Vagina (tissue), 2 donors: ENCODE measurements around the gene CLCF1. TPM values are rescaled to one million over a fixed set of nuclear protein-coding genes. Genes with fewer than 3 reads are reported as not detected.

Experiments used
- DNase-seq, 2 donors: peaks; one replicate each; pipeline ENCODE4 v3.0.0-alpha.2; 2017; ENCODE audit errors: extremely low spot score in 2 of 2
- H3K27ac ChIP-seq: fragments of 200-600 bp; sonication (generic); one replicate; pipeline ENCODE4 v1.5.1; 2019
- H3K27me3 ChIP-seq: fragments of 200-600 bp; sonication (generic); one replicate; pipeline ENCODE4 v1.5.1; 2019
- H3K36me3 ChIP-seq, 2 donors: fragments of 200-600 bp; sonication (generic); one replicate each; pipeline ENCODE4 v1.5.1; 2017 to 2019
- H3K4me1 ChIP-seq: fragments of 200-600 bp; sonication (generic); one replicate; pipeline ENCODE4 v1.5.1; 2019
- H3K4me3 ChIP-seq, 2 donors: fragments of 200-600 bp; sonication (generic); 1 replicate in 1 of 2; 2 replicates in 1 of 2; pipeline ENCODE4 v1.5.1; 2016 to 2019
- H3K9me3 ChIP-seq: fragments of 200-600 bp; sonication (generic); one replicate; pipeline ENCODE4 v1.5.1; 2019
- POLR2A ChIP-seq, 2 donors: fragments of 450-650 bp; IDR thresholded peaks; one replicate each; pipeline ENCODE4 v1.6.1; 2017; ENCODE audit warnings: antibody characterized with exemption in 2 of 2, mild to moderate bottlenecking in 2 of 2, moderate library complexity in 2 of 2
- POLR2AphosphoS5 ChIP-seq, 2 donors: sonication (generic); formaldehyde crosslinking; IDR thresholded peaks; one replicate each; pipeline ENCODE4 v1.9.0; 2017; ENCODE audit warnings: antibody characterized with exemption in 2 of 2, mild to moderate bottlenecking in 2 of 2, low read depth in 1 of 2; ENCODE audit not compliant: insufficient read depth in 1 of 2
- intact Hi-C: fragments of 100-400 bp; cut with DNase I; formaldehyde crosslinking; loops from one replicate; pipeline ENCODE4 v1.15.1; 2023
- total RNA-seq: library from RNA; depleted of rRNA; stranded (reverse); fragments of >200 nt; gene quantifications from one replicate; pipeline ENCODE4 v1.2.3, GENCODE V29; 2016
- TF ChIP-seq, protein P1 (sequence below), 3 experiments: fragments of 450-650 bp in 2 of 3; fragments of 200-600 bp in 1 of 3; sonication (generic) in 1 of 3; IDR thresholded peaks; one replicate each; pipeline ENCODE4 v1.5.1; 2017 to 2019; ENCODE audit warnings: antibody characterized with exemption in 3 of 3, mild to moderate bottlenecking in 2 of 3, moderate library complexity in 2 of 3

The CLCF1 gene
- total RNA-seq, 1 donor from 2014 or later, result 20.6 TPM

DNA sequence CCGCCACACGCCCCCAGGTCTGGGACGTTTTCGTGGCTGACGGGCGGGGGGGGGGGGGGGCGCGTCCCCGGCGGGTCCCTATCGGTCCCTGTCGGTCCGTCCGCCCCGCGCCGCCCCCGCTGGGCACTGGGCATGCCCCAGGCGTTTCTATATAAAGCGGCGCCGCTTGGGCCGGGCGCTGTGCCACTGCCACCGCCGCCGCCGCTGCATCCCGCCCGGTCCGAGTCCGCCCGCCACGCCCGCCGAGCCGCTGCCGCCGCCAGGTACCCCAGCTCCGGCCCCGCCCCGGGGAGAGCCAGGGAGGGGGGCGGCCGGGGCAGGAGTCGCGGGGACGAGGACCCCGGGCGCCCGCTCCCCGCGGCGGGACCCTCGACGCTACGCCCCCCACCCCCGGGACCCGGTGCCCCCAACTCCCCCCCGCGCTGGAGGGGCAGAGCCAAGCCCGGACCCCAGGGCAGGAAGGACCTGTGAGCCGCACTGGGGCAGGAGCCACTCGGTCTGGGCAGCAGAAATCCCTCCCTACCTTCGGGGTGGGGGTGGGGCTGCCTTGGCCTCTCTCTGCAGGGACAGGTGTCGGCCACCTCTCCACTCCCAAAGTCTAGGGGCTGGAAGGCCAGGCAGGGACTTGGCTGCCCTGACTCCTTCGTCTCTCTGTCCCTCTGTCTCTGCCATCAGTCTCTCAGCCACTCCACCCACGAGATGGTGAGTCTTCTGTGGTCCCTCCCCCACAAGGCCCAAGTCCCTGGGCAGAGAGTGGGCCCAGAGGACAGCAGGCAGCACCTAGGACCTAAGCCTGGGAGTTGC is 42.3 kb upstream of the CLCF1 start, which contains the start of gene CARNS1:
TSS of gene CARNS1 (plus strand) at position 178 of the 804 bp plus-strand sequence. CDS start at position 700, 522 bp downstream.
- Histone ChIP-seq H3K4me3 (peak within 1 kb of the TSS; percentile 29 to 46), H3K4me1 (peaks cover 57% of the 10 kb centered on the region), H3K9me3 (no peaks in the 10 kb centered on the region), H3K36me3 (no peaks in the 10 kb centered on the region), H3K27ac (peak within 1 kb of the TSS; percentile 33), H3K27me3 (peaks cover 5% of the 10 kb centered on the region)
- intact Hi-C loops, result no loop called here
- TF ChIP-seq POLR2AphosphoS5 (IDR thresholded peaks at IDR 0.05; ENCODE audit: insufficient read depth in 1 of 2, low read depth in 1 of 2), result no peak
- no peak for TF ChIP-seq POLR2A (IDR thresholded peaks at IDR 0.05)
- TF ChIP-seq, protein P1, sequence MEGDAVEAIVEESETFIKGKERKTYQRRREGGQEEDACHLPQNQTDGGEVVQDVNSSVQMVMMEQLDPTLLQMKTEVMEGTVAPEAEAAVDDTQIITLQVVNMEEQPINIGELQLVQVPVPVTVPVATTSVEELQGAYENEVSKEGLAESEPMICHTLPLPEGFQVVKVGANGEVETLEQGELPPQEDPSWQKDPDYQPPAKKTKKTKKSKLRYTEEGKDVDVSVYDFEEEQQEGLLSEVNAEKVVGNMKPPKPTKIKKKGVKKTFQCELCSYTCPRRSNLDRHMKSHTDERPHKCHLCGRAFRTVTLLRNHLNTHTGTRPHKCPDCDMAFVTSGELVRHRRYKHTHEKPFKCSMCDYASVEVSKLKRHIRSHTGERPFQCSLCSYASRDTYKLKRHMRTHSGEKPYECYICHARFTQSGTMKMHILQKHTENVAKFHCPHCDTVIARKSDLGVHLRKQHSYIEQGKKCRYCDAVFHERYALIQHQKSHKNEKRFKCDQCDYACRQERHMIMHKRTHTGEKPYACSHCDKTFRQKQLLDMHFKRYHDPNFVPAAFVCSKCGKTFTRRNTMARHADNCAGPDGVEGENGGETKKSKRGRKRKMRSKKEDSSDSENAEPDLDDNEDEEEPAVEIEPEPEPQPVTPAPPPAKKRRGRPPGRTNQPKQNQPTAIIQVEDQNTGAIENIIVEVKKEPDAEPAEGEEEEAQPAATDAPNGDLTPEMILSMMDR (IDR thresholded peaks at IDR 0.05), result no peak
- DNase-seq, result no peak

DNA sequence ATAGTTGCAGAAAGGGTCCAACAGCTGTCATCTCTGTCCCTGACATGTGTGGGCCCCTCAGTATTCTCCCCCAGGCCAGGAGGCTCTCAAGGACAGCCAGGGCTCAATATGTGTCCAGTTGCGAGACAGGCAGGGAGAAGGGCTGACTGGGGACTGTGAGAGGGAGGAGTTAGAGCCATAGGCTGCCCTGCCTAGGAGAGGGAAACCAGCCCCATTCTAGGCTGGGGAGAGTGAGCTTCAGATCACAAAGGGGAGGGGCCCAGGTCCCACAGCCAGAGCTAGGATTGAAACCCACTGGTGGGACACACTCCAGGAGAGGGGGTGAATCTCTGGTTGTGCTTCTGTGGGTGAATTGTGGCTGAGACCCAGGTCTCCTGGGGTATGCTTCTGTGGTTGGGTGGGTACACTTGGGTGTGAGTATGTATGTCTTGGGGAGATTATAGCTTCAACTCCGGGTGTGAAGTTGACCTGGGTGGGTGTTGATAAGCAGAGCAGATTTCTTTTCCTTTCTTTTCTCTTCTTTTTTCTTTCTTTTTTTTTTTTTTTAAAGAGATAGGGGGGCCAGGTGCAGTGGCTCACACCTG is 40.0 kb upstream of the CLCF1 start:
- DNase-seq, result no peak
- intact Hi-C loops, result no loop called here
- TF ChIP-seq, protein P1 (IDR thresholded peaks at IDR 0.05), result no peak
- TF ChIP-seq POLR2A (IDR thresholded peaks at IDR 0.05) (no peak), POLR2AphosphoS5 (IDR thresholded peaks at IDR 0.05; ENCODE audit: insufficient read depth in 1 of 2, low read depth in 1 of 2) (no peak)
- no peak overlapping the region for H3K4me3 ChIP-seq
- H3K9me3 ChIP-seq, result no peaks in the 10 kb centered on the region
- H3K36me3 ChIP-seq, result no peaks in the 10 kb centered on the region
- H3K27ac ChIP-seq, result no peak overlapping the region
- H3K4me1 ChIP-seq, result peaks cover 37% of the 10 kb centered on the region
- H3K27me3 ChIP-seq, result peaks cover 5% of the 10 kb centered on the region

DNA sequence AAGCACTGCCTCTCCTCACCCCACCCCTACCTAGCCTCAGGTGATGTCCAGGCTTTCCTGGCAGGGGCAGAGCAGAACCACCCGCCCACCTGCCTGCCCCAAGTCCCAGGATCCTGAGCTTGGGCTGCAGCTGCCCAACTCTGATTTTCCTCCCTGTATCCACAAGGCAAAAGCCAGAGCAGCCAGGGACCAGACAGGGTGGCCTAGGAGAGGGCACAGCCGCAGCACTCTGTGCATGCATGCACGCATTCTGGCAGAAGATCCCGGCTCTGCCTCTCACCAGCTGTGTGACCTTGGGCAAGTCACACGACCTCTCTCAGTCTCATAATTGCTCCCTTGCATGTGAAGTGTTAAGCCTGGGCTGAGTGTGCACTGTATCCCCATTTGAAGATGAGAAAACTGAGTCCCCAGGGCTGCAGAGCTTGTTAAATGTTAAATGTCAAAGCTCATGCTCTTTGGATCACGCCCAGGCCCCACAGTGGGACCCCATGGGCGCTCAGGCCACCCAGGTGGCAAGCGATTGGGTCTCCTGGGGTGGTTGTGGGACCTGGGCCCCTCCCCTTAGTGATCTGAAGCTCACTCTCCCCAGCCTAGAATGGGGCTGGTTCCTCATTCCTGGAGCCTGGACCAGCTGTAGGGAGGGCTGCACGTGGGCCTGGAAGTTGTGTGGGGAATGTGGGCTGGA is 39.2 kb upstream of the CLCF1 start:
- DNase-seq, result no peak
- no peak overlapping the region for H3K27ac ChIP-seq
- no peak overlapping the region for H3K4me3 ChIP-seq
- intact Hi-C loops, result no loop called here
- no peaks in the 10 kb centered on the region for H3K9me3 ChIP-seq
- peaks cover 5% of the 10 kb centered on the region for H3K27me3 ChIP-seq
- no peaks in the 10 kb centered on the region for H3K36me3 ChIP-seq
- H3K4me1 ChIP-seq, result peaks cover 30% of the 10 kb centered on the region
- TF ChIP-seq POLR2AphosphoS5 (IDR thresholded peaks at IDR 0.05; ENCODE audit: insufficient read depth in 1 of 2, low read depth in 1 of 2) (no peak), POLR2A (IDR thresholded peaks at IDR 0.05) (no peak)
- TF ChIP-seq, protein P1 (IDR thresholded peaks at IDR 0.05), result no peak

DNA sequence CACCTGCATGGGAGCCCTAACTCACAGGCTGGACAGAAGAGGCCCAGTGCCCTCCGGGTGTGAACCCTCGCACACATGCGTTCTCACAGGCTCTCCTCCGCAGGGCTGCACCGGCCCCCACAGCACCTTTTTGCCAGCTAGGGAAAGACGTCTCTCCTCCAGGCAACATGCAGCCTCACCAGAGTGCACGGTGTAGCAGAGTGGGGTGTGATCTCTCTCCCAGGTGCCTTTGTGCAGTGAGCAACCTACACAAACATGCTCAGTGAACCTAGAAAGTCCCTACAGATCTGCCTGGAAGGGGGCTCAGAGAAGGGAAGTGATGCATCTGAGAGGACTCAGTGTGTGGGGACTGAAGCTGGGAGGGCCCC is 38.4 kb upstream of the CLCF1 start:
- Histone ChIP-seq H3K27ac (no peak overlapping the region), H3K4me3 (no peak overlapping the region), H3K9me3 (no peaks in the 10 kb centered on the region), H3K27me3 (peaks cover 5% of the 10 kb centered on the region), H3K36me3 (no peaks in the 10 kb centered on the region), H3K4me1 (peaks cover 22% of the 10 kb centered on the region)
- intact Hi-C loops, result no loop called here
- TF ChIP-seq, protein P1 (IDR thresholded peaks at IDR 0.05), result no peak
- no peak for TF ChIP-seq POLR2A (IDR thresholded peaks at IDR 0.05)
- DNase-seq, result no peak
